PC-9 (cell line): ENCODE measurements around the gene HMGN2.

Experiments
- EZH2 ChIP-seq: fragments of 200-600 bp; sonication (generic); IDR thresholded peaks from 2 replicates; pipeline ENCODE4 v1.8.0; 2017; ENCODE audit warnings: antibody characterized with exemption, low read depth
- TF ChIP-seq, protein P1 (sequence below): fragments of 200-600 bp; sonication (generic); conservative IDR thresholded peaks from 2 replicates; pipeline ENCODE4 v1.6.1; 2017; ENCODE audit warnings: mixed run types, antibody characterized with exemption, mild to moderate bottlenecking, moderate library complexity

DNA sequence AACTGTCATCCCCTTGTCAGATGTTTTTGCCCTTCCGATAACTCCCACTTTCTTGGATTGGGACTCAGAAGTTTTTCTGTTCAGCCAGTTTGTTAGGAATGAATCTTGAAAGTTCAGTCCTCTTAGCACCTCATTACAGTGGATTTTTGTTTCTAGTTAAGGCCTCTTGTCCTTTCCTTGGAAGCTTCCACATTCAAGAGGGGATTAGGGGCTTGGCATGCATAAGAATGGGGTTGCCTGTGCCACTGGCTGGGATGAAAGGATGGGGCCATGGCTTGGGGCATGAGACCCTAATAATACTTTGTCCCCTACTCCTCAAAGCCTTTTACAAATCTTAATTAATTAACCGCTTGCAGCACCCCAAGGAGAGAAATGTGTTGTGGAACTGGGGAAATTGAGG is 42.5 kb upstream of the HMGN2 start:
- TF ChIP-seq, protein P1, sequence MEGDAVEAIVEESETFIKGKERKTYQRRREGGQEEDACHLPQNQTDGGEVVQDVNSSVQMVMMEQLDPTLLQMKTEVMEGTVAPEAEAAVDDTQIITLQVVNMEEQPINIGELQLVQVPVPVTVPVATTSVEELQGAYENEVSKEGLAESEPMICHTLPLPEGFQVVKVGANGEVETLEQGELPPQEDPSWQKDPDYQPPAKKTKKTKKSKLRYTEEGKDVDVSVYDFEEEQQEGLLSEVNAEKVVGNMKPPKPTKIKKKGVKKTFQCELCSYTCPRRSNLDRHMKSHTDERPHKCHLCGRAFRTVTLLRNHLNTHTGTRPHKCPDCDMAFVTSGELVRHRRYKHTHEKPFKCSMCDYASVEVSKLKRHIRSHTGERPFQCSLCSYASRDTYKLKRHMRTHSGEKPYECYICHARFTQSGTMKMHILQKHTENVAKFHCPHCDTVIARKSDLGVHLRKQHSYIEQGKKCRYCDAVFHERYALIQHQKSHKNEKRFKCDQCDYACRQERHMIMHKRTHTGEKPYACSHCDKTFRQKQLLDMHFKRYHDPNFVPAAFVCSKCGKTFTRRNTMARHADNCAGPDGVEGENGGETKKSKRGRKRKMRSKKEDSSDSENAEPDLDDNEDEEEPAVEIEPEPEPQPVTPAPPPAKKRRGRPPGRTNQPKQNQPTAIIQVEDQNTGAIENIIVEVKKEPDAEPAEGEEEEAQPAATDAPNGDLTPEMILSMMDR, result no peak
- TF ChIP-seq EZH2, result no peak
